Stimulated activated CD4-positive, alpha-beta T cell treated with anti-CD3 and anti-CD28 coated beads, Interleukin-15, amount 100 ng/mL, for 24 hours (primary cell): ENCODE results near the gene CCDC92B.
"Not testable (repeated sequence)": the region's sequence is repeated elsewhere in the genome, so short reads cannot be mapped to it uniquely, and the experiment has no call there.

ENCODE experiments used
- DNase-seq: peaks from one replicate; pipeline ENCODE4 v3.0.0-alpha.2; 2020

CCDC92B gene

DNA sequence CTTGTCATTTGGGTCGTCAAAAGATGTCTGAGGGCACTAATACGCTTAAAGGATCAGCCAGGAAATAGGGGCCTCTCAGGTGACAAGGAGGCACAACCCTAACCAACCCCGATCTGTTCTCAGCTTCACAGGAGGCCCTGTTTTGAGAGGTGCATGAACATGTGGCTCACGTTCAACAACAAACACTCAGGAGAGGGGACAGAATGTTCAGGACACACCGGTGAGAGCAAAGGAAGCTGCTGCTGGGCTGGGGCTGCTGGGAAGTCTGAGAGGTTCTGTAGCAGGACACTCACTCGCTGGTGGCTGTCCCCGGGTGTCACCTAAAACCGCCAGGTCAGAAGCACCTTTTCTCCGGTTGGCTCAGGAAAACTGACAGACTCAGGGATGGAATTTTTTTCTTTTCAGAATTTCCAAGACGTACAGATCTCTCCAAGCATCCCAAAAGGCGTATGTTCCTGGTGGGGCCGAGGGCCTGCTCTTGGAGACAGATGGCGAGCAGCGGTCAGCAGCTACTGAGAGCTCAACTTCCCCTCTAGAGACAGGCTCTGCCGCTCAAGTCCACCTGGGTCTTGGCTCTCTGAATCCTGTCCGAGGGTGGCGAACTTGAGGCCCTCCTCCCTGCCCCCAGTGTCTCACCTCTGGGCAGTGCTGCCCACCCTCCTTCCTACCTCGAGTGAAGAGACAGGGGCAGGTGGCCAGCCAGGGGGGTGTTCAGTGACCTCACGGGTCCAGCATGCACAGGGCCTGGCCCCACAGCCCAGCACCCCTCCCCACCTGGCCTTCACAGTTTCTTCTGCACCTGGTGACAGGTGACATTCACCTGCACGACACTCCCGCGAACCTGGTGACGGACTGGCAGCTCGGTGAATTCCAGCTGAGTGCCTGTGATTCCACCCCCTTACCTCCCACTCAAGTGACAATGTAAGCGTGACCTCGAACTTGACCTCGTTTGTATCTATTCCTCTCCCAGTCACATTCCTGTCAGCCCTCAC lies 60.8 kb downstream of the CCDC92B start:
- DNase-seq: no peak

DNA sequence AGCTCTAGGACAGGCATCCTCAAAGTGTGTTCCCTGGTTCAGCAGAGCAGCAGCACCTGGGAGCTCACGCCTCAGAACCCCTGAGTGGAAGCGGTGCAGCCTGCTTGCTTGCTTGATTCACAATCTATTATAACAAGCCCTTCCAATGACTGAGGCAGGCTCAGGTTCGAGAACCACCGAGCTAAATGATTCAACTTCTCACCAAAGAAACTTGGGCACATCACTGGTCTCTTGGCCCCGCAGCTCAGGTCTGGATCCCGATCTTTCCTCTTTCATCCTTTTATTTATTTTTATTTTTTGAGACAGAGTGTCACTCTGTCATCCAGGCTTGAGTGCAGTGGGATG lies 62.4 kb downstream of the CCDC92B start:
- DNase-seq: no peak

DNA sequence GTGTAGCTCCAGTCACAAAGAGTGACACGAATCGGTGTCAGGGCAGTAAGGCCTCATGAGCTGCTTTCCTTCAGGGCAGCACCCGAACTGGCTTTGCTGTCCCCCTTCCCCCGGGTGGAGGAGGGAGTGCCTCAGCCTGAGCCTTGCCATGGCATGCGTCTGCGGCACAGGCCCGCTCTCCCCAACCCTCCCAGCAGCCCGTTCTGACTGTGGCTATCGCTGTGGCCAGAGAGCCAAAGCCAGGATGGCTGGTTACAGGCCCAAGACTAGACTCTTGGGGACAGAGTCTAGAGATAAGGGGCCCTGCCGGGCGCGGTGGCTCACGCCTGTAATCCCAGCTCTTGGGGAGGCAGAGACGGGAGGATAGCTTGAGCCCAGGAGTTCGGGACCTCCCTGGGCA lies 63.8 kb downstream of the CCDC92B start:
- no peak for DNase-seq

DNA sequence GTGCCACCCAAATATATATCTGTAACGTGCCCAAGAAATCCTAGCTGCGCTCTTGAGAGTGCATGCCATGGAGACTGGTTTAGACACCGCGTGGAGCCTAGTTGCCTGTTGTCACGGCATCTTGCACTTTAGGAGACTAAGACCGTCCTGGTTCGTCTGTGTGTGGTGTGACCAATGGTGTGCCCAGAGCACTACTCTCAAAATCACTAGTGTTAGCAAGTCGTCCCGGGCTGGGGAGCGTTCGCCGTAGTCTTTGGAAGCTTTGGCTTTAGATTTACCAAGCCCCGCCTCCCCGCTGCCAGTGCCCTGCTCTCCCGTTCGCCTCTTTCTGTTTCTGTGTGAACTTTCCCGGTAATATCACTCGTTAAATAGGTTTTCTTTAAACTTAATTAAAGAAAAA lies 64.9 kb downstream of the CCDC92B start:
- no peak for DNase-seq

DNA sequence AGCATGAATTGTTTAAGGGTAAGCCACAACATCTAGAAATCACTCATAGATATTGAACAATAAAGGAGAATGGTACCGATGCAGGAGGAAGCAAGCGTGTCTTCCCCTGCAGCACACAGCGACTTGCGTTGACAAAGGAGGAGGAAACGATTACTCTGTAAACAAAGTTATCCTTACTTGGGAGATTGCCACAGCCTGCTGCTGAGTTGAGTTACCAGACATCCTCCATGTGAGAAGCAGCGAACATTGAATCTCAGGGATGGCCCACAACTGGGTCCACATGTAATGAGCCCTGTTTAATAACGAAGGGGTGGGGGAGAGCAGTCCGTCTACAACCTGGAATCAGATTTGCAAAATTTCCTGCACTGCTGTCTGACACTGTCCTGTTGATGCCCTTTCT lies 65.5 kb downstream of the CCDC92B start:
- no peak for DNase-seq

DNA sequence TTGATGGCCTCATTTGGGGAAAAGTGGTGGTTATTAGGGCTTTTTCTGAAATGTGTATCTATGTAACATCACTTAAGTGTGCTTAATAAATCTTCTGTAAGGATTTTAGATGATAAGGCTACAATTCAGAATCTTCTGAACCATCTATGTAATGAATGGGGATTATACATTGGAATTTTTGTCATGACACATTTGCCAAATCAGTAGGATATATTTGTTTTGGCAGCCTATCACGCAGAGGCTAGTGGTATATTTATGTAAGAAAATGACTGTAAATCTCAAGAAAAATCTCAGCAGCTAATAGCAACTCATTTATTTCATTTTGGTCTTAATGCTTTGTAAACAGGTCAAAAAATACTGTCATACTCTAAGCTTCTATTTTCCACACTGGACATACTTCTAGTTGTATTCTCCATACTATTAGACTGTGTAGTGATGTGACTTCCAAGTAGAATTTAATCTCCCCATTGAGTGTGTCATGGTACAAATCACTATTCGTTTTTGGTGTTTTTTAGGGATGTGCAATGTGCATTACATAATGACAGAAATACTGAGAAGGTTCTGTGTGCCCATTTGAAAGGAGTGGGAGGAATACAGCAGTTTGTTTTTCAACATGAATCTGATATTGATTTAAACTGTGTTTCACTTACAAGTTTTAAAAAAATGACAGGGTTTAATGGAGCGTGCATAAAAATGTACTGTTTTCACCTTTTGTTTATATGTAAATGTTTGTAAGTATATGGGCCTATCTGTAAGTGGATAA lies 67.1 kb downstream of the CCDC92B start:
- DNase-seq: no peak

DNA sequence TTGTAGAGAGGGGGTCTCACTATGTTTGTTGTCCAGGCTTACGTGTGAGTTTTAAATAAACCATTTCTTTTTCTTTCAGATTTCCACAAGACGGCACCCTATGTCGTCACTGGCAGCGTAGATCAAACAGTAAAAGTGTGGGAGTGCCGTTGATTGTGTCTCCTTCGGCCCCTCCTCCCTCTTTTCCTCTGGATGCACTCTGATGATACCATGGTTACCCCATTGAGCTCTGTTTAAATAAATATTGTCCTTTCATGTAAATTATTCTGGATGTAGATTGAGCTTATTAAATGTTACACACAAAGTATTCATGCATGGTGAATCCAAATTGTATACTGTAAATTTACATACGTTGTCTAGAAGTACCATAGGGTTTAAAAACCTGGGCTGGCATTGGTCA lies 67.8 kb downstream of the CCDC92B start:
- DNase-seq: no peak

DNA sequence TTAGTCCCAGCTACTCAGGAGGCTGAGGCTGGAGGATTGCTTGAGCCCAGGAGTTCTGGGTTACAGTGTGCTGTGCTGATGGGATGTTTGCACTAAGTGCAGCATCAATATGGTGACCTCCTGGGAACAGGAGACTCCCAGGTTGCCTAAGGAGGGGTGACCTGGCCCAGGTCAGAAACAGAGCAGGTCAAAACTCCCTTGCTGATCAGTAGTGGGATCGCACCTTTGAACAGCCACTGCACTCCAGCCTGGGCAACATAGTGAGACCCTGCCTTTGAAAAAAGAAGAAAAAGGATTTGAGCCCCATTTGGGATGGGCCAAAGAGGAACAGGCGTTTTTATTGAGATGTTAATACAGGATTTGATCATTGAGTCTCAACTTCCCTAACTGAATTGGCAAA lies 68.5 kb downstream of the CCDC92B start:
- no peak for DNase-seq

DNA sequence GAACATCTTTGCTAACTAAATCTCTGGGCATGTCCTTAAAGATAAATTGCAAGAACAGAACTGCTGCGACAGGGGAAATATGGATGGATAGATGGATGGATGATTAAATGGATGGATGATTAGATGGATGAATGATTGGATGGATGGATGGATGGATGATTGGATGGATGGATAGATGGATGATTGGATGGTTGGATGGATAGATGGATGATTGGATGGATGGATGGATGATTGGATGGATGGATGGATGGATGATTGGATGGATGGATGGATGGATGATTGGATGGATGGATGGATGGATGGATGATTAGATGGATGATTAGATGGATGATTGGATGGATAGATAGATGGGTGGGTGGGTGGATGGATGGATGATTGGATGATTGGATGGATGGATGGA lies 70.2 kb downstream of the CCDC92B start:
- DNase-seq: not testable (repeated sequence)
